ENCODE data around the gene LRSAM1.

The LRSAM1 gene

DNA sequence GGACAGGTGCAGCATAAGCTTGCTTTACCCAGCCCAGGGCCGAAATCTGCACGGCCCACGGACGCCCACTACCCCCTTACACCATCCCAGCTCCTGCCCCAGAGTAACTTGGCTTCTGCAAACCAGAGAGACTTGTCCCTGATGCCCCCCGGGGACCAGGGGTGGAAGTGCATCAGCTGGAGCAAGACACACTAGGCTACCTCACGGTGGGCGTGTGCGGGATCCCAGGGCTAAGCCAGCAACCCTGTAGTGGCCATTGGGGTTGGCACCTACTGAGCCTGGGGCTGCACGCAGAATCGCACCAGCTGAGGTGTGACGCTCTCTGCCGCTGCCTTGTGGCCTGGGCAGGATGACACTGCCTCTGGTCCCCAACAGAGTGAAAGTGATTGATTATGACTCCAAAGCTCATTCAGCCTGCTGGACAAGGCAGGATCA is 33.3 kb upstream of the LRSAM1 start:
- peak; percentile 65 for DNase-seq (ENCODE audit: low spot score)
- TF ChIP-seq, protein P1, sequence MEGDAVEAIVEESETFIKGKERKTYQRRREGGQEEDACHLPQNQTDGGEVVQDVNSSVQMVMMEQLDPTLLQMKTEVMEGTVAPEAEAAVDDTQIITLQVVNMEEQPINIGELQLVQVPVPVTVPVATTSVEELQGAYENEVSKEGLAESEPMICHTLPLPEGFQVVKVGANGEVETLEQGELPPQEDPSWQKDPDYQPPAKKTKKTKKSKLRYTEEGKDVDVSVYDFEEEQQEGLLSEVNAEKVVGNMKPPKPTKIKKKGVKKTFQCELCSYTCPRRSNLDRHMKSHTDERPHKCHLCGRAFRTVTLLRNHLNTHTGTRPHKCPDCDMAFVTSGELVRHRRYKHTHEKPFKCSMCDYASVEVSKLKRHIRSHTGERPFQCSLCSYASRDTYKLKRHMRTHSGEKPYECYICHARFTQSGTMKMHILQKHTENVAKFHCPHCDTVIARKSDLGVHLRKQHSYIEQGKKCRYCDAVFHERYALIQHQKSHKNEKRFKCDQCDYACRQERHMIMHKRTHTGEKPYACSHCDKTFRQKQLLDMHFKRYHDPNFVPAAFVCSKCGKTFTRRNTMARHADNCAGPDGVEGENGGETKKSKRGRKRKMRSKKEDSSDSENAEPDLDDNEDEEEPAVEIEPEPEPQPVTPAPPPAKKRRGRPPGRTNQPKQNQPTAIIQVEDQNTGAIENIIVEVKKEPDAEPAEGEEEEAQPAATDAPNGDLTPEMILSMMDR (IDR thresholded peaks at IDR 0.05; ENCODE audit: extremely low read depth, insufficient read depth, missing control alignments), result peak; percentile 66
- in situ Hi-C loops (cut with MboI; ENCODE audit: low pct_unique_long_range_greater_than_20kb, low sequenced_read_pairs, unreplicated experiment), result no loop called here

- in situ Hi-C loops (cut with MboI; ENCODE audit: low pct_unique_long_range_greater_than_20kb, low sequenced_read_pairs, unreplicated experiment), result no loop called here
- no peak for DNase-seq (ENCODE audit: low spot score)
- TF ChIP-seq, protein P1 (IDR thresholded peaks at IDR 0.05; ENCODE audit: extremely low read depth, insufficient read depth, missing control alignments), result no peak
Observed at GRCh38 chr9:127419348-127419747, 32.0 kb upstream of the LRSAM1 start.

DNA sequence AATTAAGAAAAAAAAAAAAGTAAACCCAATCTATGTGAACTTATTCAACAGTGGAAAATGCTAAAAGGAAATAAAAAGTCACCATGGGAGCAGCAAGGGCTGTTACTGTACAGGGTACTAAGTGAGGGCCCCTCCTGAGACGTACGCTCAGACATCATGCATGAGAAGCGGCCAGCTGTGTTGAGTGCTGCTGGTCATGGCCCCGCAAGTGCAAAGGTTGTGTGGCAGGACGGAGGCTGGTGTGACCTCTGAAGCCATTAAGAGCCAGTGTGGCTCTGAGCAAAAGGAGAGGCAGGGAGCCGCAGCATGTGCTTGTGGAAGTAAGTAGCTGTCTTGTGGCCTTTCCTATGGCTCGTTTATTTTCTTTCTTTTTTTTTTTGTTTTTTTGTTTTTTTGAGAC is 30.3 kb upstream of the LRSAM1 start:
- no peak for DNase-seq (ENCODE audit: low spot score)
- in situ Hi-C loops (cut with MboI; ENCODE audit: low pct_unique_long_range_greater_than_20kb, low sequenced_read_pairs, unreplicated experiment), result loop anchor here (10.0 kb wide), 1 partner anchor 206 kb away; no protein-coding TSS in a partner anchor
- TF ChIP-seq, protein P1 (IDR thresholded peaks at IDR 0.05; ENCODE audit: extremely low read depth, insufficient read depth, missing control alignments), result no peak

DNA sequence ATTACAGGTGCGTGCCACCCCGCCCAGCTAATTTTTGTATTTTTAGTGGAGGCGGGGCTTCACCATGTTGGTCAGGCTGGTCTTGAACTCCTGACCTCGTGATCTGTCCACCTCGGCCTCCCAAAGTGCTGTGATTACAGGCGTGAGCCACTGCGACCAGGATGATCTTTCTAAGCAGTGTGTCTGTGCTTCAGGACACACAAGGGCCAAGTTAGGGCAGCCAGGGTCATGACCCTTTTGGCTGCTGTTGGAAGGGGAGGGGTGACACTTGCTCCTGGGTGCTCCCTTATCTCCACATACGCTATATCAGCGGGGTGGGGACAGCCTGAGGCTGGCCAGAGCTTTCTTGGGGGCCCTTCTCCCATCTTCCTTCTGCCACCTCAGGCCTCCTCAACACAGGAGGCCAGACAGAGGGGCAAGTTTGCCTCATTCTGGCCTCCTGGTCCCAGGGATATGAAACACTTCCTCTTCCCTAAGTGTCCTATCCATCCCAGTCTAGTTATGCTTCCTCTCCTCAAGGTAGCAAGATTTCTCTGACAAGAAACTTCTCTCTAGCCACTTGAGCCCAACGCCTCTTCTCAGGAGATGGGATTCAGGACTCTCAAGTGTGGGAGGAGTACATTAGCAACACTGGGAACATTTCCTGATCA is 29.1 kb upstream of the LRSAM1 start:
- TF ChIP-seq, protein P1 (IDR thresholded peaks at IDR 0.05; ENCODE audit: extremely low read depth, insufficient read depth, missing control alignments), result no peak
- in situ Hi-C loops (cut with MboI; ENCODE audit: low pct_unique_long_range_greater_than_20kb, low sequenced_read_pairs, unreplicated experiment), result loop anchor here (10.0 kb wide), 1 partner anchor 207 kb away; no protein-coding TSS in a partner anchor
- no peak for DNase-seq (ENCODE audit: low spot score)

DNA sequence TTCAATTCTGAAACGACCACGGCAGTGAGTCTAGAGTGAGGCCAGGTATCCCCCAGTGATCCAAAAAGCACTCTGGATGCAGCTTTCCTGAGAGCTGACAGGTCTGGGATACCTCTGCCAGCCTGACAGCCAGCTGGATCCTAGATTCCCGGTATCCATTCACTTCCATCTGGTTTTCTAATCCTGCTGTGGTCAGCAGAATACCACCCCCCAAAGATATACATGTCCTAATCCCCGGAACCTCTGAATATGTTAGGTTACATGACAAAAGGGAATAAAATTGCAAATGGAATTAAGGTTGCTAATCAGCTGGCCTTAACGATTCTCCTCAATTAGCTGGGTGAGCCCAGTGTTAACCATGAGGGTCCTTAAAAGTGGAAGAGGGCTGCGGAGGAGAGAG is 28.5 kb upstream of the LRSAM1 start:
- DNase-seq (ENCODE audit: low spot score), result no peak
- in situ Hi-C loops (cut with MboI; ENCODE audit: low pct_unique_long_range_greater_than_20kb, low sequenced_read_pairs, unreplicated experiment), result loop anchor here (10.0 kb wide), 1 partner anchor 208 kb away; no protein-coding TSS in a partner anchor
- TF ChIP-seq, protein P1 (IDR thresholded peaks at IDR 0.05; ENCODE audit: extremely low read depth, insufficient read depth, missing control alignments), result no peak

- in situ Hi-C loops (cut with MboI; ENCODE audit: low pct_unique_long_range_greater_than_20kb, low sequenced_read_pairs, unreplicated experiment), result loop anchor here (10.0 kb wide), 1 partner anchor 209 kb away; no protein-coding TSS in a partner anchor
Observed at GRCh38 chr9:127423476-127423933, 27.8 kb upstream of the LRSAM1 start.

More at GRCh38 chr9:127423476-127423933, 27.8 kb upstream of the LRSAM1 start:
- TF ChIP-seq, protein P1 (IDR thresholded peaks at IDR 0.05; ENCODE audit: extremely low read depth, insufficient read depth, missing control alignments), result no peak
- no peak for DNase-seq (ENCODE audit: low spot score)

Data from GM13977 (cell line).